Type B pancreatic cell (in vitro differentiated cells): ENCODE data around the gene ZMYND8. TPM values are rescaled to one million over a fixed set of nuclear protein-coding genes. Genes with fewer than 3 reads are reported as not detected.
"Not testable (repeated sequence)": the region's sequence is repeated elsewhere in the genome, so short reads cannot be mapped to it uniquely, and the experiment has no call there.

Source experiments
- DNase-seq: peaks from one replicate; pipeline ENCODE4 v3.0.0; 2021; ENCODE audit warnings: mixed read lengths; ENCODE audit not compliant: unreplicated experiment; ENCODE audit errors: extremely low spot score
- H3K27ac Mint-ChIP-seq: 2 replicates; pipeline ENCODE4 v1.8.0; 2021; ENCODE audit warnings: mild to moderate bottlenecking, mixed read lengths
- H3K27me3 Mint-ChIP-seq: 2 replicates; pipeline ENCODE4 v1.8.0; 2021; ENCODE audit warnings: mixed read lengths
- H3K36me3 Mint-ChIP-seq: 2 replicates; pipeline ENCODE4 v1.8.0; 2021; ENCODE audit warnings: mixed read lengths
- H3K4me1 Mint-ChIP-seq: one replicate; pipeline ENCODE4 v1.8.0; 2021; ENCODE audit warnings: mixed read lengths; ENCODE audit not compliant: unreplicated experiment
- H3K4me3 Mint-ChIP-seq: 2 replicates; pipeline ENCODE4 v1.8.0; 2021; ENCODE audit warnings: mild to moderate bottlenecking, mixed read lengths
- H3K9me3 Mint-ChIP-seq: 2 replicates; pipeline ENCODE4 v1.8.0; 2021; ENCODE audit warnings: mixed read lengths
- CTCF ChIP-seq: fragments of 200-600 bp; sonication (generic); conservative IDR thresholded peaks from 2 replicates; pipeline ENCODE4 v1.5.0; 2021; ENCODE audit warnings: antibody characterized with exemption, mild to moderate bottlenecking
- total RNA-seq: library from RNA; stranded (reverse); gene quantifications from 2 replicates; pipeline ENCODE4 v1.2.1, GENCODE V29; 2021; ENCODE audit warnings: low replicate concordance

The ZMYND8 gene
- total RNA-seq, 1 donor from 2014 or later, result 58.9 TPM

GRCh38 chr20:47311211-47311610, 45.3 kb downstream of the ZMYND8 start:
- H3K36me3 Mint-ChIP-seq, result peaks cover 25% of the 10 kb centered on the region
- H3K27ac Mint-ChIP-seq, result peak overlapping the region; percentile 17
- no peaks in the 10 kb centered on the region for H3K9me3 Mint-ChIP-seq
- DNase-seq, result no peak
- H3K4me1 Mint-ChIP-seq, result peaks cover 33% of the 10 kb centered on the region
- no peak overlapping the region for H3K4me3 Mint-ChIP-seq
- no peak for TF ChIP-seq CTCF
- no peaks in the 10 kb centered on the region for H3K27me3 Mint-ChIP-seq

GRCh38 chr20:47310729-47311128, 45.8 kb downstream of the ZMYND8 start:
- no peak for DNase-seq
- peaks cover 30% of the 10 kb centered on the region for H3K4me1 Mint-ChIP-seq
- TF ChIP-seq CTCF, result no peak
- H3K9me3 Mint-ChIP-seq, result no peaks in the 10 kb centered on the region
- no peaks in the 10 kb centered on the region for H3K27me3 Mint-ChIP-seq
- H3K36me3 Mint-ChIP-seq, result peaks cover 26% of the 10 kb centered on the region
- peak overlapping the region; percentile 17 for H3K27ac Mint-ChIP-seq
- no peak overlapping the region for H3K4me3 Mint-ChIP-seq

GRCh38 chr20:47309806-47310426, 46.6 kb downstream of the ZMYND8 start:
- no peak for TF ChIP-seq CTCF

GRCh38 chr20:47309394-47309793, 47.1 kb downstream of the ZMYND8 start:
- Mint-ChIP-seq H3K36me3 (peaks cover 26% of the 10 kb centered on the region), H3K27me3 (no peaks in the 10 kb centered on the region), H3K4me3 (no peak overlapping the region), H3K9me3 (no peaks in the 10 kb centered on the region), H3K27ac (no peak overlapping the region), H3K4me1 (peaks cover 17% of the 10 kb centered on the region)
- DNase-seq, result no peak
- no peak for TF ChIP-seq CTCF

More at GRCh38 chr20:47309806-47310426, 46.6 kb downstream of the ZMYND8 start:
- H3K36me3 Mint-ChIP-seq, result peaks cover 26% of the 10 kb centered on the region
- peaks cover 22% of the 10 kb centered on the region for H3K4me1 Mint-ChIP-seq
- no peak overlapping the region for H3K27ac Mint-ChIP-seq
- no peaks in the 10 kb centered on the region for H3K27me3 Mint-ChIP-seq
- DNase-seq, result no peak
- no peak overlapping the region for H3K4me3 Mint-ChIP-seq
- no peaks in the 10 kb centered on the region for H3K9me3 Mint-ChIP-seq

- Mint-ChIP-seq H3K4me1 (peaks cover 12% of the 10 kb centered on the region), H3K36me3 (peaks cover 27% of the 10 kb centered on the region)
- H3K27ac Mint-ChIP-seq, H3K27me3 Mint-ChIP-seq, H3K4me3 Mint-ChIP-seq, H3K9me3 Mint-ChIP-seq, DNase-seq: not testable (repeated sequence)
These were observed 48.9 kb downstream of the ZMYND8 start for GRCh38 chr20:47307569-47307968.

- Mint-ChIP-seq H3K36me3 (peaks cover 31% of the 10 kb centered on the region), H3K27ac (peak overlapping the region; percentile 35), H3K4me3 (no peak overlapping the region), H3K27me3 (no peaks in the 10 kb centered on the region), H3K4me1 (peaks cover 12% of the 10 kb centered on the region), H3K9me3 (no peaks in the 10 kb centered on the region)
- TF ChIP-seq CTCF, result no peak
- no peak for DNase-seq
These were observed 49.6 kb downstream of the ZMYND8 start for GRCh38 chr20:47306755-47307370.
